GM23338 (cell line): ENCODE data around the gene BPIFB6. TPM values are rescaled to one million over a fixed set of nuclear protein-coding genes. Genes with fewer than 3 reads are reported as not detected.

Experiments
- ATAC-seq: fragments of 200-7000 bp; cut with Tn5 transposase; 3 replicates; pipeline ENCODE4 v1.9.1; 2020
- DNase-seq: peaks from one replicate; pipeline ENCODE4 v3.0.0-alpha.2; 2015; ENCODE audit warnings: low spot score
- H2AFZ ChIP-seq: fragments of 200-600 bp; sonication (generic); 2 replicates; pipeline ENCODE4 v1.8.0; 2016; ENCODE audit warnings: antibody characterized with exemption, mild to moderate bottlenecking, moderate library complexity
- H3F3A ChIP-seq: fragments of 200-600 bp; sonication (generic); replicated peaks from 2 replicates; pipeline ENCODE4 v1.8.0; 2017; ENCODE audit warnings: antibody characterized with exemption, mixed run types, low read depth
- H3K27ac ChIP-seq: fragments of 200-600 bp; sonication (generic); 2 replicates; pipeline ENCODE4 v1.6.1; 2016; ENCODE audit warnings: low read depth
- H3K27me3 ChIP-seq: fragments of 200-600 bp; sonication (generic); 2 replicates; pipeline ENCODE4 v1.8.0; 2016; ENCODE audit warnings: mild to moderate bottlenecking, mixed run types, moderate library complexity; ENCODE audit not compliant: insufficient read depth
- H3K36me3 ChIP-seq: fragments of 200-600 bp; sonication (generic); 2 replicates; pipeline ENCODE4 v1.8.0; 2016; ENCODE audit warnings: mild to moderate bottlenecking; ENCODE audit not compliant: insufficient read depth
- H3K4me1 ChIP-seq: fragments of 200-600 bp; sonication (generic); 2 replicates; pipeline ENCODE4 v1.8.0; 2016; ENCODE audit warnings: mild to moderate bottlenecking, moderate library complexity; ENCODE audit not compliant: insufficient read depth
- H3K4me2 ChIP-seq: fragments of 200-600 bp; sonication (generic); 2 replicates; pipeline ENCODE4 v1.7.1; 2017; ENCODE audit warnings: mixed run types
- H3K4me3 ChIP-seq: fragments of 200-600 bp; sonication (generic); 2 replicates; pipeline ENCODE4 v1.6.1; 2016; ENCODE audit warnings: mixed run types
- H3K79me2 ChIP-seq: fragments of 200-600 bp; sonication (generic); replicated peaks from 2 replicates; pipeline ENCODE4 v1.8.0; 2017; ENCODE audit warnings: mild to moderate bottlenecking; ENCODE audit not compliant: insufficient read depth
- H3K9me2 ChIP-seq: fragments of 200-600 bp; sonication (generic); 2 replicates; pipeline ENCODE4 v1.8.0; 2017; ENCODE audit not compliant: insufficient read depth
- H4K20me1 ChIP-seq: fragments of 200-600 bp; sonication (generic); replicated peaks from 2 replicates; pipeline ENCODE4 v1.8.0; 2017; ENCODE audit warnings: mild to moderate bottlenecking; ENCODE audit not compliant: insufficient read depth
- H3K27ac Mint-ChIP-seq: 2 replicates; pipeline ENCODE4 v1.8.0; 2020; ENCODE audit warnings: inconsistent platforms, mild to moderate bottlenecking, moderate library complexity, mixed read lengths
- H3K27me3 Mint-ChIP-seq: 3 replicates; pipeline ENCODE4 v1.8.0; 2022; ENCODE audit warnings: low read depth, mild to moderate bottlenecking, moderate library complexity, mixed read lengths, inconsistent platforms; ENCODE audit not compliant: insufficient read depth, poor library complexity
- H3K36me3 Mint-ChIP-seq: 3 replicates; pipeline ENCODE4 v1.8.0; 2021; ENCODE audit warnings: low read depth, mild to moderate bottlenecking, inconsistent platforms, moderate library complexity, mixed read lengths
- H3K4me1 Mint-ChIP-seq: 3 replicates; pipeline ENCODE4 v1.8.0; 2020; ENCODE audit warnings: mild to moderate bottlenecking, inconsistent platforms, mixed read lengths
- H3K4me3 Mint-ChIP-seq: 3 replicates; pipeline ENCODE4 v1.8.0; 2021; ENCODE audit warnings: moderate library complexity, mild to moderate bottlenecking, inconsistent platforms, mixed read lengths
- H3K9me3 Mint-ChIP-seq: 3 replicates; pipeline ENCODE4 v1.8.0; 2020; ENCODE audit warnings: moderate library complexity, mild to moderate bottlenecking, inconsistent platforms, mixed read lengths
- CREB1 ChIP-seq: fragments of 250-450 bp; sonication (Bioruptor Pico); IDR thresholded peaks from 2 replicates; pipeline ENCODE4 v1.5.0; 2020; ENCODE audit warnings: low read depth, mild to moderate bottlenecking, moderate library complexity
- EZH2 ChIP-seq: fragments of 200-600 bp; sonication (generic); IDR thresholded peaks from one replicate; pipeline ENCODE4 v1.8.0; 2017; ENCODE audit warnings: antibody characterized with exemption, mild to moderate bottlenecking, low read depth; ENCODE audit not compliant: unreplicated experiment
- ZNF114 ChIP-seq: fragments of 250-450 bp; sonication (Bioruptor Pico); IDR thresholded peaks from 2 replicates; pipeline ENCODE4 v1.5.0; 2020; ENCODE audit warnings: mild to moderate bottlenecking, moderate library complexity
- ZNF331 ChIP-seq: fragments of 250-450 bp; sonication (Bioruptor Pico); IDR thresholded peaks from 2 replicates; pipeline ENCODE4 v1.5.0; 2020; ENCODE audit warnings: low read depth, mild to moderate bottlenecking, moderate library complexity
- polyA plus RNA-seq: library from polyadenylated mRNA; unstranded; fragments of >200 nt; fragmentation: Nextera tagmentation; extraction: Ambion mirVana; gene quantifications from 2 replicates; pipeline ENCODE4 v1.2.1, GENCODE V29; 2016
- total RNA-seq: library from RNA; depleted of rRNA; stranded (reverse); fragments of >200 nt; shearing (Covaris generic); gene quantifications from 2 replicates; pipeline ENCODE4 v1.2.3, GENCODE V29; 2014
- TF ChIP-seq, protein P1 (sequence below): fragments of 250-450 bp; sonication (Bioruptor Pico); IDR thresholded peaks from 2 replicates; pipeline ENCODE4 v1.5.0; 2020; ENCODE audit warnings: mild to moderate bottlenecking, moderate library complexity
- TF ChIP-seq, protein P2 (sequence below), 2 experiments: fragments of 200-600 bp in 1 of 2; sonication (generic) in 1 of 2; conservative IDR thresholded peaks; 2 replicates each; pipeline versions ENCODE4 v1.5.1 to v1.6.1; 2016 to 2017; ENCODE audit warnings: antibody characterized with exemption in 2 of 2, low read depth in 2 of 2, mild to moderate bottlenecking in 2 of 2, moderate library complexity in 1 of 2

The BPIFB6 gene
- total and polyA plus RNA-seq, 2 experiments from 2014 or later: not detected

DNA sequence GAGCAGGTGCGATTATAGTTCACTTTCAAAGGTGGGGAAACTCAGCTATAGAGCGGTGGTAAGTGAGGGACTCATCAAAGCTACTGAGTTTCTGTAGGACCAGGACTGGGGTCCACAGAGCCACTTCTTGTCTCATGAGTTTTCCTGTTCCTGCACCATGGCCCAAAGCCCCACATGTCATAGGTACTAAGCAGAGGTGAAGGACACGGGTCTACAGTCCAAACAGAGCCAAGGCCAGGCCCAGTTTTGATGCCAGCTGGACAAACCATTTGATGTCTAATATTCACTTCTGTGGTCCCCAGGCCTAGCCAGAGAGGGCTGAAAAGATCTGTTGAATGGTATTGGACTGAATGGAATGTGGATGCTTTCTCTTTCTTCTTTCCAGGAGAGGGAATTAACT, 11.0 kb downstream of the BPIFB6 start:
- Mint-ChIP-seq H3K9me3 (peaks cover 26% of the 10 kb centered on the region), H3K27me3 (peaks cover 8% of the 10 kb centered on the region), H3K36me3 (peaks cover 9% of the 10 kb centered on the region), H3K4me3 (no peak overlapping the region), H3K27ac (no peak overlapping the region), H3K4me1 (no peaks in the 10 kb centered on the region)
- no peaks in the 10 kb centered on the region; the same call in 1 of the 2 replicates for H3K36me3 ChIP-seq
- DNase-seq: no peak
- peaks cover 3% of the 10 kb centered on the region; the same call in 1 of the 2 replicates for H3K9me2 ChIP-seq
- no peaks in the 10 kb centered on the region for H4K20me1 ChIP-seq
- H3K27me3 ChIP-seq: no peaks in the 10 kb centered on the region
- ATAC-seq: no peak
- no peak overlapping the region for H3K4me2 ChIP-seq
- no peaks in the 10 kb centered on the region for H3F3A ChIP-seq
- no peak overlapping the region for H3K4me3 ChIP-seq
- H3K4me1 ChIP-seq: no peaks in the 10 kb centered on the region
- no peak overlapping the region for H3K27ac ChIP-seq
- TF ChIP-seq, protein P1, sequence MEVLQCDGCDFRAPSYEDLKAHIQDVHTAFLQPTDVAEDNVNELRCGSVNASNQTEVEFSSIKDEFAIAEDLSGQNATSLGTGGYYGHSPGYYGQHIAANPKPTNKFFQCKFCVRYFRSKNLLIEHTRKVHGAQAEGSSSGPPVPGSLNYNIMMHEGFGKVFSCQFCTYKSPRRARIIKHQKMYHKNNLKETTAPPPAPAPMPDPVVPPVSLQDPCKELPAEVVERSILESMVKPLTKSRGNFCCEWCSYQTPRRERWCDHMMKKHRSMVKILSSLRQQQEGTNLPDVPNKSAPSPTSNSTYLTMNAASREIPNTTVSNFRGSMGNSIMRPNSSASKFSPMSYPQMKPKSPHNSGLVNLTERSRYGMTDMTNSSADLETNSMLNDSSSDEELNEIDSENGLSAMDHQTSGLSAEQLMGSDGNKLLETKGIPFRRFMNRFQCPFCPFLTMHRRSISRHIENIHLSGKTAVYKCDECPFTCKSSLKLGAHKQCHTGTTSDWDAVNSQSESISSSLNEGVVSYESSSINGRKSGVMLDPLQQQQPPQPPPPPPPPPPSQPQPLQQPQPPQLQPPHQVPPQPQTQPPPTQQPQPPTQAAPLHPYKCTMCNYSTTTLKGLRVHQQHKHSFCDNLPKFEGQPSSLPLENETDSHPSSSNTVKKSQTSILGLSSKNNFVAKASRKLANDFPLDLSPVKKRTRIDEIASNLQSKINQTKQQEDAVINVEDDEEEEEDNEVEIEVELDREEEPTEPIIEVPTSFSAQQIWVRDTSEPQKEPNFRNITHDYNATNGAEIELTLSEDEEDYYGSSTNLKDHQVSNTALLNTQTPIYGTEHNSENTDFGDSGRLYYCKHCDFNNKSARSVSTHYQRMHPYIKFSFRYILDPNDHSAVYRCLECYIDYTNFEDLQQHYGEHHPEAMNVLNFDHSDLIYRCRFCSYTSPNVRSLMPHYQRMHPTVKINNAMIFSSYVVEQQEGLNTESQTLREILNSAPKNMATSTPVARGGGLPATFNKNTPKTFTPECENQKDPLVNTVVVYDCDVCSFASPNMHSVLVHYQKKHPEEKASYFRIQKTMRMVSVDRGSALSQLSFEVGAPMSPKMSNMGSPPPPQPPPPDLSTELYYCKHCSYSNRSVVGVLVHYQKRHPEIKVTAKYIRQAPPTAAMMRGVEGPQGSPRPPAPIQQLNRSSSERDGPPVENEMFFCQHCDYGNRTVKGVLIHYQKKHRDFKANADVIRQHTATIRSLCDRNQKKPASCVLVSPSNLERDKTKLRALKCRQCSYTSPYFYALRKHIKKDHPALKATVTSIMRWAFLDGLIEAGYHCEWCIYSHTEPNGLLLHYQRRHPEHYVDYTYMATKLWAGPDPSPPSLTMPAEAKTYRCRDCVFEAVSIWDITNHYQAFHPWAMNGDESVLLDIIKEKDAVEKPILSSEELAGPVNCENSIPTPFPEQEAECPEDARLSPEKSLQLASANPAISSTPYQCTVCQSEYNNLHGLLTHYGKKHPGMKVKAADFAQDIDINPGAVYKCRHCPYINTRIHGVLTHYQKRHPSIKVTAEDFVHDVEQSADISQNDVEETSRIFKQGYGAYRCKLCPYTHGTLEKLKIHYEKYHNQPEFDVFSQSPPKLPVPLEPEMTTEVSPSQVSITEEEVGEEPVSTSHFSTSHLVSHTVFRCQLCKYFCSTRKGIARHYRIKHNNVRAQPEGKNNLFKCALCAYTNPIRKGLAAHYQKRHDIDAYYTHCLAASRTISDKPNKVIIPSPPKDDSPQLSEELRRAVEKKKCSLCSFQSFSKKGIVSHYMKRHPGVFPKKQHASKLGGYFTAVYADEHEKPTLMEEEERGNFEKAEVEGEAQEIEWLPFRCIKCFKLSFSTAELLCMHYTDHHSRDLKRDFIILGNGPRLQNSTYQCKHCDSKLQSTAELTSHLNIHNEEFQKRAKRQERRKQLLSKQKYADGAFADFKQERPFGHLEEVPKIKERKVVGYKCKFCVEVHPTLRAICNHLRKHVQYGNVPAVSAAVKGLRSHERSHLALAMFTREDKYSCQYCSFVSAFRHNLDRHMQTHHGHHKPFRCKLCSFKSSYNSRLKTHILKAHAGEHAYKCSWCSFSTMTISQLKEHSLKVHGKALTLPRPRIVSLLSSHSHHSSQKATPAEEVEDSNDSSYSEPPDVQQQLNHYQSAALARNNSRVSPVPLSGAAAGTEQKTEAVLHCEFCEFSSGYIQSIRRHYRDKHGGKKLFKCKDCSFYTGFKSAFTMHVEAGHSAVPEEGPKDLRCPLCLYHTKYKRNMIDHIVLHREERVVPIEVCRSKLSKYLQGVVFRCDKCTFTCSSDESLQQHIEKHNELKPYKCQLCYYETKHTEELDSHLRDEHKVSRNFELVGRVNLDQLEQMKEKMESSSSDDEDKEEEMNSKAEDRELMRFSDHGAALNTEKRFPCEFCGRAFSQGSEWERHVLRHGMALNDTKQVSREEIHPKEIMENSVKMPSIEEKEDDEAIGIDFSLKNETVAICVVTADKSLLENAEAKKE (CRISPR knock-in tag): no peak
- TF ChIP-seq, protein P2, sequence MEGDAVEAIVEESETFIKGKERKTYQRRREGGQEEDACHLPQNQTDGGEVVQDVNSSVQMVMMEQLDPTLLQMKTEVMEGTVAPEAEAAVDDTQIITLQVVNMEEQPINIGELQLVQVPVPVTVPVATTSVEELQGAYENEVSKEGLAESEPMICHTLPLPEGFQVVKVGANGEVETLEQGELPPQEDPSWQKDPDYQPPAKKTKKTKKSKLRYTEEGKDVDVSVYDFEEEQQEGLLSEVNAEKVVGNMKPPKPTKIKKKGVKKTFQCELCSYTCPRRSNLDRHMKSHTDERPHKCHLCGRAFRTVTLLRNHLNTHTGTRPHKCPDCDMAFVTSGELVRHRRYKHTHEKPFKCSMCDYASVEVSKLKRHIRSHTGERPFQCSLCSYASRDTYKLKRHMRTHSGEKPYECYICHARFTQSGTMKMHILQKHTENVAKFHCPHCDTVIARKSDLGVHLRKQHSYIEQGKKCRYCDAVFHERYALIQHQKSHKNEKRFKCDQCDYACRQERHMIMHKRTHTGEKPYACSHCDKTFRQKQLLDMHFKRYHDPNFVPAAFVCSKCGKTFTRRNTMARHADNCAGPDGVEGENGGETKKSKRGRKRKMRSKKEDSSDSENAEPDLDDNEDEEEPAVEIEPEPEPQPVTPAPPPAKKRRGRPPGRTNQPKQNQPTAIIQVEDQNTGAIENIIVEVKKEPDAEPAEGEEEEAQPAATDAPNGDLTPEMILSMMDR (conservative IDR thresholded peaks at IDR 0.05; ENCODE audit: low read depth in 2 of 2): no peak
- TF ChIP-seq CREB1 (CRISPR knock-in tag): no peak
- no peak for TF ChIP-seq ZNF331
- TF ChIP-seq ZNF114: no peak
- no peak for TF ChIP-seq EZH2
- no peak overlapping the region for H2AFZ ChIP-seq
- H3K79me2 ChIP-seq: no peaks in the 10 kb centered on the region
